Esophagus squamous epithelium (tissue), 5 donors: ENCODE results near the gene MN1. TPM values are rescaled to one million over a fixed set of nuclear protein-coding genes. Genes with fewer than 3 reads are reported as not detected.

Experiments
- DNase-seq: peaks from one replicate; lab custom pipeline; 2025; lab: John Stamatoyannopoulos, UW
- H3K27ac ChIP-seq, 4 donors: fragments of 200-600 bp; sonication (generic); one replicate each; pipeline ENCODE4 v1.5.1; 2016 to 2019; ENCODE audit warnings: mild to moderate bottlenecking in 1 of 4
- H3K27me3 ChIP-seq, 4 donors: fragments of 200-600 bp; sonication (generic); 1 replicate in 3 of 4; 2 replicates in 1 of 4; pipeline versions ENCODE4 v1.5.1 to v1.6.0; 2017 to 2021; ENCODE audit warnings: antibody characterized with exemption in 1 of 4
- H3K36me3 ChIP-seq, 3 donors: fragments of 200-600 bp; sonication (generic); one replicate each; pipeline ENCODE4 v1.5.1; 2016 to 2019
- H3K4me1 ChIP-seq, 3 donors: fragments of 200-600 bp; sonication (generic); one replicate each; pipeline ENCODE4 v1.5.1; 2017 to 2019
- H3K4me3 ChIP-seq, 4 donors: fragments of 200-600 bp; sonication (generic); 1 replicate in 3 of 4; 2 replicates in 1 of 4; pipeline ENCODE4 v1.5.1; 2016 to 2019; ENCODE audit warnings: mild to moderate bottlenecking in 2 of 4, moderate library complexity in 1 of 4
- H3K9me3 ChIP-seq, 3 donors: fragments of 200-600 bp; sonication (generic); one replicate each; pipeline ENCODE4 v1.5.1; 2016 to 2019
- POLR2A ChIP-seq, 4 donors: fragments of 450-650 bp; IDR thresholded peaks; one replicate each; pipeline ENCODE4 v1.6.1; 2017; ENCODE audit warnings: antibody characterized with exemption in 4 of 4, mild to moderate bottlenecking in 4 of 4, moderate library complexity in 3 of 4
- WGBS, 2 donors: methylation state at CpG; one replicate each; pipeline ENCODE4 v1.1.5; 2018; 5-methylcytosine and 5-hydroxymethylcytosine counted together
- intact Hi-C: fragments of 100-400 bp; cut with DNase I; formaldehyde crosslinking; loops from one replicate; pipeline ENCODE4 v1.15.0; 2022
- total RNA-seq, 4 donors: library from RNA; depleted of rRNA; stranded (reverse); fragments of >200 nt; gene quantifications; one replicate each; pipeline ENCODE4 v1.1.0, GENCODE V29; 2016
- TF ChIP-seq, protein P1 (sequence below), 6 experiments: fragments of 450-650 bp in 4 of 6; fragments of 200-600 bp in 2 of 6; sonication (generic) in 2 of 6; IDR thresholded peaks; one replicate each; pipeline ENCODE4 v1.5.1; 2016 to 2019; ENCODE audit warnings: antibody characterized with exemption in 6 of 6, mild to moderate bottlenecking in 4 of 6, moderate library complexity in 4 of 6
- donor health status: DM: yes; HTN: yes; CAD: no.

Gene MN1
- total RNA-seq, 4 donors from 2014 or later: 2.0 to 6.9 (median 3.1) TPM

DNA sequence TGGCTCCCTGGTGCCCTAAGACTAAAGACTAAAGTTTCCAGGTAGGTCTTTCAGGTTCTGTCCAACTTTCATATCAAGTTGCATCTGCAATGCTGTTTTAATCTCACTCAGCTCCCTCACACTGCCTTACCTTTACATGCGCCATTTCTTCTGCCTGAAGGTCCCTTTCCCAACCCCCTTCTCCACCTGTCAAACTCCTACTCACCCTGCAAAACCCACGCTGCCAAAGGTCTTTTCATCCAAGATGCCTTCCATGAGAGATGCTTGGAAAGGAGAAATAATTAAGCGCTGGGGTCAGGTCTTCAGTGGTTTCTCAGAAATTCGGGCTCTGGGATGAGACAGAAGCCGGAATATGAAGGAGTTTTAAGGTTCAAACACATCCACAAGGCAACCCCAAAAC, 95.1 kb downstream of the MN1 start:
- Histone ChIP-seq H3K9me3 (peaks cover 0 to 5% (median 0%) of the 10 kb centered on the region in 3 donors), H3K36me3 (no peaks in the 10 kb centered on the region), H3K27ac (no peak overlapping the region), H3K4me3 (no peak overlapping the region), H3K27me3 (no peaks in the 10 kb centered on the region), H3K4me1 (no peaks in the 10 kb centered on the region)
- WGBS, 2 donors: 76 to 77% methylated on average over 5 of the region's 5 CpGs
- no peak for DNase-seq
- intact Hi-C loops: no loop called here
- no peak for TF ChIP-seq POLR2A (IDR thresholded peaks at IDR 0.05)
- TF ChIP-seq, protein P1, sequence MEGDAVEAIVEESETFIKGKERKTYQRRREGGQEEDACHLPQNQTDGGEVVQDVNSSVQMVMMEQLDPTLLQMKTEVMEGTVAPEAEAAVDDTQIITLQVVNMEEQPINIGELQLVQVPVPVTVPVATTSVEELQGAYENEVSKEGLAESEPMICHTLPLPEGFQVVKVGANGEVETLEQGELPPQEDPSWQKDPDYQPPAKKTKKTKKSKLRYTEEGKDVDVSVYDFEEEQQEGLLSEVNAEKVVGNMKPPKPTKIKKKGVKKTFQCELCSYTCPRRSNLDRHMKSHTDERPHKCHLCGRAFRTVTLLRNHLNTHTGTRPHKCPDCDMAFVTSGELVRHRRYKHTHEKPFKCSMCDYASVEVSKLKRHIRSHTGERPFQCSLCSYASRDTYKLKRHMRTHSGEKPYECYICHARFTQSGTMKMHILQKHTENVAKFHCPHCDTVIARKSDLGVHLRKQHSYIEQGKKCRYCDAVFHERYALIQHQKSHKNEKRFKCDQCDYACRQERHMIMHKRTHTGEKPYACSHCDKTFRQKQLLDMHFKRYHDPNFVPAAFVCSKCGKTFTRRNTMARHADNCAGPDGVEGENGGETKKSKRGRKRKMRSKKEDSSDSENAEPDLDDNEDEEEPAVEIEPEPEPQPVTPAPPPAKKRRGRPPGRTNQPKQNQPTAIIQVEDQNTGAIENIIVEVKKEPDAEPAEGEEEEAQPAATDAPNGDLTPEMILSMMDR (IDR thresholded peaks at IDR 0.05): no peak

DNA sequence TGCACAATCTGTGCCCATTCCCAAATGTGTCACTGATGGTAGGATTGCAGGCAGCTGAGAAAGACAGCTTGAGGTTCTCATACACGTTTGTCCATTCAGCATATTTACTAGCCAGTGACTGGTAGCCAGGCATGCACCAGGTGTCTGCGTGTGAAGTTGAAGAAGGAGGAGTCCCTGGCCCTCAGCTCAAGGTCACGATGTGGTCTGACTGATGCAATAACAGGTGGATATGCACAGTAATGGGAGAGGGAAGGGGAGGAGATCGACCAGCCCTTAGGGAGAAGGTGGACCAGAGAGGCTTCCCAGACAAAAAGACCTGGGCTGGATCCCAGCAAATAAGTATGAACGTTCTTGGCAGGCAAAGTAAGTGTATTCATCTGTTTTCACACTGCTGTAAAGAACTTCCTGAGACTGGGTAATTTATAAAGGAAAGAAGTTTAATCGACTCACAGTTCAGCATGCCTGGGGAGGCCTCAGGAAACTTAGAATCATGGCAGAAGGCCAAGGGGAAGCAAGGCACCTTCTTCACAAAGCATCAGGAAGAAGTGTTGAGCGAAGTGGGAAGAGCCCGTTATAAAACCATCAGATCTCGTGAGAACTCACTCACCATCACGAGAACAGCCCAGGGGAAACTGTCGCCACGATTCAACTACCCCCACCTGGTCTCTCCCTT, 96.0 kb downstream of the MN1 start:
- DNase-seq: no peak

DNA sequence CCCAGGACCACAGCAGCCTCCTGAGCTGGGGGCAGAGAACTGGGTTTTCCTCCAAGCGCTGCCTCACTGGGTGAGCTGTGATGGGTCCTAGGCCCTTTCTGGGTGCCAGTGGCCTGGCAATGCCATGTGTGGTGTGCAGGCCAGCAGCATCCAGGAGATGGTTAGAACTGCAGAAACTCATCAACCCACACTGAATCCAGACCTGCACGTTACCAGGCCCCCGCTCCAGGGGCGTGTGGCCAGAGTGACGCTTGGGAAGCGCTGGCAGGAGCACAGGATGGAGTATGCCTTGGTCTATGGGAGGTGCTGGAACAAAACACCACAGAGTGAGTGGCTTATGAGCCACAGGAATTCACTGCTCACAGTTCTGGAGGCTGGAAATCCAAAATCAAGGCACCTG, 97.0 kb downstream of the MN1 start:
- Histone ChIP-seq H3K4me3 (no peak overlapping the region), H3K27ac (no peak overlapping the region), H3K27me3 (no peaks in the 10 kb centered on the region), H3K36me3 (no peaks in the 10 kb centered on the region), H3K4me1 (no peaks in the 10 kb centered on the region), H3K9me3 (peaks cover 0 to 5% (median 0%) of the 10 kb centered on the region in 3 donors)
- no peak for DNase-seq
- intact Hi-C loops: no loop called here
- 70% methylated on average over 2 of the region's 6 CpGs; no CpG with 5 or more reads in 1 of the 2 donors for WGBS, 2 donors
- TF ChIP-seq, protein P1 (IDR thresholded peaks at IDR 0.05): no peak
- TF ChIP-seq POLR2A (IDR thresholded peaks at IDR 0.05): no peak

More for the DNA sequence above, 96.0 kb downstream of the MN1 start:
- Histone ChIP-seq H3K4me1 (no peaks in the 10 kb centered on the region), H3K9me3 (peaks cover 0 to 5% (median 0%) of the 10 kb centered on the region in 3 donors), H3K27ac (no peak overlapping the region), H3K4me3 (no peak overlapping the region), H3K27me3 (no peaks in the 10 kb centered on the region), H3K36me3 (no peaks in the 10 kb centered on the region)
- TF ChIP-seq POLR2A (IDR thresholded peaks at IDR 0.05): no peak
- TF ChIP-seq, protein P1 (IDR thresholded peaks at IDR 0.05): no peak
- intact Hi-C loops: no loop called here
- 48 to 58% methylated on average over 12 of the region's 12 CpGs for WGBS, 2 donors

DNA sequence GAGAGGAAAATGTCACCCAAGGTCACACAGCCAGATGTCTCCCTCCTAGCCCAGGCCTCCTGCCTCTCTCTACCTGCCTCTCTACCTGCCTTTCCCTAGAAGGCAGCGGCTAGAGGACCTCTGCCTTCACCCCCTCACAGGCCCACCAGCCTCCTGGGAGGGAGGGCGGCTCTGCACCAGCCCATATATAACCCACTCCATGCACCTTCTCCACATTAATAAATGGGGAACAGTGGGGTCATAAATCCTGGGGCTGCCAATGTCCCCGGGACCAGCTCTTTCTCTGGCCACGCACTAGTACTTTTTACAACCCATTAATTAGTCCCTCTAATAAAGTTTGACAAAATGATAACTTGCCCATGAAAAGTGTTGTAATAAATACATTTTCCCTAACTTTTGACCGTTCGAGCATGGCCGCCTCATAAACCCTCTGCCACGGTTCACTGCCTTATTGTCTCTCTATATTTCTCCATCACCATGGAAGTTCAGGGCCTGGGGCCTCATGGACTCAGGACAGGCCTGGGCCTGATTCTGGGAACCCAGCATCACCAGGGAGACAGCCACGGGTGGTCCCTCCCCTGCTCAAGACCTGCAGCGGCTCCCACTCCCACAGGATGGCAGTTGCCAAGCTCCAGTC, 102.1 kb downstream of the MN1 start:
- H3K27ac ChIP-seq: no peak overlapping the region
- H3K9me3 ChIP-seq: peaks cover 0 to 16% (median 0%) of the 10 kb centered on the region in 3 donors
- 58 to 68% methylated on average over 10 of the region's 10 CpGs for WGBS, 2 donors
- H3K27me3 ChIP-seq: no peaks in the 10 kb centered on the region
- TF ChIP-seq POLR2A (IDR thresholded peaks at IDR 0.05): no peak
- TF ChIP-seq, protein P1 (IDR thresholded peaks at IDR 0.05): no peak
- intact Hi-C loops: no loop called here
- no peak overlapping the region for H3K4me3 ChIP-seq
- DNase-seq: no peak
- H3K36me3 ChIP-seq: no peaks in the 10 kb centered on the region
- peaks cover 0 to 9% (median 0%) of the 10 kb centered on the region in 3 donors for H3K4me1 ChIP-seq

DNA sequence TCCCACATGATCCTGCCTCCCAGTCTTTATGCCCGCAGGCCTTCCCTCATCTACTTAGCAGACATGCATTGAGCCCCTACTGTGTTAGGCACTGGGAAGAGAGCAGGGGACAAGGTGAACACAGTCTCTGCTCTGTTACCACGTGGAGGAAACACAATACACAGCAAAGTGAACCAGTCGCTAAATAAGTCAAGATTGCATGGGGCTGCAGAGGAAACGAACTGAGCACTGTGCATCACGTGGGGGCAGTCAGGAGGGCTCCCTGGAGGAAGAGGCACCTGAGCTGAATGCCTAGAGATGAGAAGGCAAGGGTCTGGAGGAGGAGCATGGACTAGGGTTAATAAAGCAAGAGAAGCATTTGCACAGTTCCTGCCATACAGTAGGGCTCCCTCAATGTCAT, 102.7 kb downstream of the MN1 start:
- H3K27me3 ChIP-seq: no peaks in the 10 kb centered on the region
- H3K9me3 ChIP-seq: peaks cover 0 to 16% (median 0%) of the 10 kb centered on the region in 3 donors
- intact Hi-C loops: no loop called here
- no peak for DNase-seq
- no peak overlapping the region for H3K27ac ChIP-seq
- WGBS, 2 donors: 49 to 57% methylated on average over 4 to 5 of the region's 5 CpGs
- peaks cover 0 to 9% (median 0%) of the 10 kb centered on the region in 3 donors for H3K4me1 ChIP-seq
- no peak for TF ChIP-seq POLR2A (IDR thresholded peaks at IDR 0.05)
- TF ChIP-seq, protein P1 (IDR thresholded peaks at IDR 0.05): no peak
- H3K36me3 ChIP-seq: no peaks in the 10 kb centered on the region
- H3K4me3 ChIP-seq: no peak overlapping the region
